Thyroid gland (tissue), 4 donors: ENCODE data around the gene C1QTNF12. TPM values are rescaled to one million over a fixed set of nuclear protein-coding genes. Genes with fewer than 3 reads are reported as not detected.

ENCODE experiments used
- DNase-seq, 2 donors: peaks; one replicate each; pipeline ENCODE4 v3.0.0-alpha.2; 2019
- H3K27ac ChIP-seq, 3 donors: fragments of 200-600 bp; sonication (generic); 1 replicate in 2 of 3; 2 replicates in 1 of 3; pipeline ENCODE4 v1.5.1; 2016 to 2019; ENCODE audit warnings: mild to moderate bottlenecking in 1 of 3, moderate library complexity in 1 of 3
- H3K27me3 ChIP-seq: fragments of 200-600 bp; sonication (generic); one replicate; pipeline ENCODE4 v1.5.1; 2019
- H3K36me3 ChIP-seq, 2 donors: fragments of 200-600 bp; sonication (generic); one replicate each; pipeline ENCODE4 v1.5.1; 2016 to 2019
- H3K4me1 ChIP-seq, 2 donors: fragments of 200-600 bp; sonication (generic); one replicate each; pipeline ENCODE4 v1.5.1; 2017 to 2019
- H3K4me3 ChIP-seq, 3 donors: fragments of 200-600 bp; sonication (generic); replicated peaks in 1 of 3; 1 replicate in 2 of 3; 2 replicates in 1 of 3; pipeline ENCODE4 v1.5.1; 2016; ENCODE audit warnings: mild to moderate bottlenecking in 1 of 3
- H3K9me3 ChIP-seq: fragments of 200-600 bp; sonication (generic); one replicate; pipeline ENCODE4 v1.5.1; 2017
- CTCF ChIP-seq, 6 experiments: fragments of 200-600 bp in 3 of 6; fragments of 450-650 bp in 3 of 6; sonication (generic) in 3 of 6; IDR thresholded peaks; one replicate each; pipeline ENCODE4 v1.5.1; 2016 to 2019; ENCODE audit warnings: antibody characterized with exemption in 6 of 6, mild to moderate bottlenecking in 2 of 6, inconsistent platforms in 1 of 6, moderate library complexity in 1 of 6
- POLR2A ChIP-seq, 2 donors: fragments of 450-650 bp; IDR thresholded peaks; one replicate each; pipeline ENCODE4 v1.6.1; 2017; ENCODE audit warnings: antibody characterized with exemption in 2 of 2, mild to moderate bottlenecking in 2 of 2, moderate library complexity in 1 of 2
- WGBS, 2 donors: methylation state at CpG; one replicate each; pipeline ENCODE4 v1.1.5; 2017; 5-methylcytosine and 5-hydroxymethylcytosine counted together
- intact Hi-C: fragments of 100-400 bp; cut with DNase I; formaldehyde crosslinking; loops from one replicate; pipeline ENCODE4 v1.15.1; 2023
- total RNA-seq, 4 donors: library from RNA; depleted of rRNA; stranded (reverse); fragments of >200 nt; gene quantifications; one replicate each; pipeline ENCODE4 v1.2.3, GENCODE V29; 2016

Gene C1QTNF12
- total RNA-seq, 4 donors from 2014 or later, result 0.83 TPM; not detected in 3

- Histone ChIP-seq H3K9me3 (no peaks in the 10 kb centered on the region), H3K4me3 (no peak overlapping the region), H3K36me3 (no peaks in the 10 kb centered on the region), H3K27ac (no peak overlapping the region), H3K27me3 (no peaks in the 10 kb centered on the region), H3K4me1 (peaks cover 6 to 11% of the 10 kb centered on the region in 2 donors)
- WGBS, 2 donors, result 0 to 35% methylated on average over 1 to 11 of the region's 26 CpGs
- DNase-seq, result peak; percentile 92 to 95
- TF ChIP-seq POLR2A (IDR thresholded peaks at IDR 0.05) (no peak), CTCF (IDR thresholded peaks at IDR 0.05) (no peak)
- intact Hi-C loops, result no loop called here
These were observed 35.2 kb upstream of the C1QTNF12 start for GRCh38 chr1:1281533-1282321.

GRCh38 chr1:1280782-1281481 is 34.4 kb upstream of the C1QTNF12 start:
- Histone ChIP-seq H3K36me3 (no peaks in the 10 kb centered on the region), H3K4me3 (no peak overlapping the region), H3K27me3 (no peaks in the 10 kb centered on the region), H3K9me3 (no peaks in the 10 kb centered on the region), H3K4me1 (peaks cover 6 to 11% of the 10 kb centered on the region in 2 donors), H3K27ac (no peak overlapping the region)
- WGBS, 2 donors, result 94 to 100% methylated on average over 9 to 13 of the region's 21 CpGs
- TF ChIP-seq CTCF (IDR thresholded peaks at IDR 0.05) (no peak), POLR2A (IDR thresholded peaks at IDR 0.05) (no peak)
- DNase-seq, result no peak
- intact Hi-C loops, result no loop called here

GRCh38 chr1:1279028-1279427 is 32.5 kb upstream of the C1QTNF12 start:
- H3K27ac ChIP-seq, result no peak overlapping the region
- H3K4me1 ChIP-seq, result peaks cover 13 to 16% of the 10 kb centered on the region in 2 donors
- no peaks in the 10 kb centered on the region for H3K9me3 ChIP-seq
- no peak overlapping the region for H3K4me3 ChIP-seq
- no peak for TF ChIP-seq POLR2A (IDR thresholded peaks at IDR 0.05)
- no peak for TF ChIP-seq CTCF (IDR thresholded peaks at IDR 0.05)
- no peaks in the 10 kb centered on the region for H3K27me3 ChIP-seq
- no peak for DNase-seq
- no peaks in the 10 kb centered on the region for H3K36me3 ChIP-seq
- intact Hi-C loops, result loop anchor here (10.0 kb wide), 1 partner anchor 46 kb away; the partner anchor contains the start of genes CPTP and INTS11
- WGBS, 2 donors, result 91 to 93% methylated on average over 17 of the region's 17 CpGs

GRCh38 chr1:1278620-1279019 is 32.1 kb upstream of the C1QTNF12 start:
- no peaks in the 10 kb centered on the region for H3K27me3 ChIP-seq
- no peak overlapping the region for H3K27ac ChIP-seq
- peaks cover 13 to 16% of the 10 kb centered on the region in 2 donors for H3K4me1 ChIP-seq
- no peaks in the 10 kb centered on the region for H3K9me3 ChIP-seq
- no peak for TF ChIP-seq CTCF (IDR thresholded peaks at IDR 0.05)
- TF ChIP-seq POLR2A (IDR thresholded peaks at IDR 0.05), result no peak
- DNase-seq, result no peak
- H3K4me3 ChIP-seq, result no peak overlapping the region
- WGBS, 2 donors, result 97% methylated on average over 13 of the region's 13 CpGs
- no peaks in the 10 kb centered on the region for H3K36me3 ChIP-seq
- intact Hi-C loops, result loop anchor here (10.0 kb wide), 1 partner anchor 46 kb away; the partner anchor contains the start of genes CPTP and INTS11

- Histone ChIP-seq H3K4me1 (peaks cover 26 to 27% of the 10 kb centered on the region in 2 donors), H3K36me3 (no peaks in the 10 kb centered on the region), H3K27me3 (no peaks in the 10 kb centered on the region), H3K9me3 (no peaks in the 10 kb centered on the region), H3K27ac (no peak overlapping the region), H3K4me3 (no peak overlapping the region)
- intact Hi-C loops, result loop anchor here (10.0 kb wide), 1 partner anchor 49 kb away; the partner anchor contains the start of genes CPTP and INTS11
- WGBS, 2 donors, result 83 to 92% methylated on average over 9 of the region's 9 CpGs
- DNase-seq, result no peak
- TF ChIP-seq POLR2A (IDR thresholded peaks at IDR 0.05) (no peak), CTCF (IDR thresholded peaks at IDR 0.05) (no peak)
These were observed 29.3 kb upstream of the C1QTNF12 start for GRCh38 chr1:1275836-1276235.
